Progenitor cell of endocrine pancreas (in vitro differentiated cells): Measurements from ENCODE around the gene ALDH1A1. TPM values are rescaled to one million over a fixed set of nuclear protein-coding genes. Genes with fewer than 3 reads are reported as not detected.
A peak's percentile ranks its signal among the peaks of the same experiment; 100 is the strongest.

Experiments
- DNase-seq: peaks from one replicate; pipeline ENCODE4 v3.0.0; 2021; ENCODE audit warnings: low spot score; ENCODE audit not compliant: unreplicated experiment
- H3K27ac Mint-ChIP-seq: 2 replicates; pipeline ENCODE4 v1.8.0; 2021; ENCODE audit warnings: mild to moderate bottlenecking, moderate library complexity, mixed read lengths
- H3K27me3 Mint-ChIP-seq: 2 replicates; pipeline ENCODE4 v1.8.0; 2021; ENCODE audit warnings: mixed read lengths
- H3K36me3 Mint-ChIP-seq: 2 replicates; pipeline ENCODE4 v1.8.0; 2022; ENCODE audit warnings: mixed read lengths; ENCODE audit not compliant: insufficient read depth
- H3K4me1 Mint-ChIP-seq: 2 replicates; pipeline ENCODE4 v1.8.0; 2021; ENCODE audit warnings: low read depth, mixed read lengths
- H3K4me3 Mint-ChIP-seq: 2 replicates; pipeline ENCODE4 v1.8.0; 2021; ENCODE audit warnings: low read depth, mild to moderate bottlenecking, moderate library complexity, mixed read lengths
- H3K9me3 Mint-ChIP-seq: 2 replicates; pipeline ENCODE4 v1.8.0; 2021; ENCODE audit warnings: low read depth, mixed read lengths
- CTCF ChIP-seq: fragments of 200-600 bp; sonication (generic); IDR thresholded peaks from one replicate; pipeline ENCODE4 v1.5.0; 2021; ENCODE audit warnings: antibody characterized with exemption, mild to moderate bottlenecking; ENCODE audit not compliant: unreplicated experiment
- total RNA-seq: library from RNA; stranded (reverse); gene quantifications from 2 replicates; pipeline ENCODE4 v1.2.1, GENCODE V29; 2021

ALDH1A1 gene
- total RNA-seq, 1 donor from 2014 or later, result 188 TPM

GRCh38 chr9:72948575-72949243 is 4.1 kb downstream of the ALDH1A1 start:
- no peak for TF ChIP-seq CTCF
- Mint-ChIP-seq H3K36me3 (no peaks in the 10 kb centered on the region), H3K9me3 (no peaks in the 10 kb centered on the region), H3K4me3 (no peak overlapping the region), H3K27ac (peak overlapping the region; percentile 0), H3K27me3 (peaks cover 5% of the 10 kb centered on the region), H3K4me1 (peaks cover 58% of the 10 kb centered on the region)
- no peak for DNase-seq

- H3K27ac Mint-ChIP-seq, result no peak overlapping the region
- no peaks in the 10 kb centered on the region for H3K9me3 Mint-ChIP-seq
- no peak for DNase-seq
- H3K4me3 Mint-ChIP-seq, result no peak overlapping the region
- H3K27me3 Mint-ChIP-seq, result peaks cover 5% of the 10 kb centered on the region
- no peaks in the 10 kb centered on the region for H3K36me3 Mint-ChIP-seq
- H3K4me1 Mint-ChIP-seq, result peaks cover 57% of the 10 kb centered on the region
- no peak for TF ChIP-seq CTCF
Observed at GRCh38 chr9:72947984-72948465, 4.8 kb downstream of the ALDH1A1 start.

- Mint-ChIP-seq H3K36me3 (no peaks in the 10 kb centered on the region), H3K27ac (no peak overlapping the region), H3K9me3 (no peaks in the 10 kb centered on the region), H3K4me1 (peaks cover 49% of the 10 kb centered on the region), H3K27me3 (peaks cover 7% of the 10 kb centered on the region), H3K4me3 (no peak overlapping the region)
- DNase-seq, result no peak
- no peak for TF ChIP-seq CTCF
Observed at GRCh38 chr9:72946821-72947220, 6.0 kb downstream of the ALDH1A1 start.

GRCh38 chr9:72946318-72946717 is 6.5 kb downstream of the ALDH1A1 start:
- Mint-ChIP-seq H3K36me3 (no peaks in the 10 kb centered on the region), H3K27me3 (peaks cover 7% of the 10 kb centered on the region), H3K27ac (no peak overlapping the region), H3K4me3 (no peak overlapping the region), H3K4me1 (peaks cover 44% of the 10 kb centered on the region), H3K9me3 (no peaks in the 10 kb centered on the region)
- no peak for DNase-seq
- TF ChIP-seq CTCF, result no peak

GRCh38 chr9:72945391-72945790 is 7.5 kb downstream of the ALDH1A1 start:
- DNase-seq, result no peak
- H3K27me3 Mint-ChIP-seq, result peaks cover 7% of the 10 kb centered on the region
- H3K4me1 Mint-ChIP-seq, result peaks cover 38% of the 10 kb centered on the region
- H3K27ac Mint-ChIP-seq, result no peak overlapping the region
- no peak overlapping the region for H3K4me3 Mint-ChIP-seq
- no peaks in the 10 kb centered on the region for H3K9me3 Mint-ChIP-seq
- TF ChIP-seq CTCF, result no peak
- no peaks in the 10 kb centered on the region for H3K36me3 Mint-ChIP-seq
